ENCODE data around the gene DRC3. TPM values are rescaled to one million over a fixed set of nuclear protein-coding genes. Genes with fewer than 3 reads are reported as not detected.

Gene DRC3
- total RNA-seq, 1 experiment from 2014 or later: 0.68 TPM

DNA sequence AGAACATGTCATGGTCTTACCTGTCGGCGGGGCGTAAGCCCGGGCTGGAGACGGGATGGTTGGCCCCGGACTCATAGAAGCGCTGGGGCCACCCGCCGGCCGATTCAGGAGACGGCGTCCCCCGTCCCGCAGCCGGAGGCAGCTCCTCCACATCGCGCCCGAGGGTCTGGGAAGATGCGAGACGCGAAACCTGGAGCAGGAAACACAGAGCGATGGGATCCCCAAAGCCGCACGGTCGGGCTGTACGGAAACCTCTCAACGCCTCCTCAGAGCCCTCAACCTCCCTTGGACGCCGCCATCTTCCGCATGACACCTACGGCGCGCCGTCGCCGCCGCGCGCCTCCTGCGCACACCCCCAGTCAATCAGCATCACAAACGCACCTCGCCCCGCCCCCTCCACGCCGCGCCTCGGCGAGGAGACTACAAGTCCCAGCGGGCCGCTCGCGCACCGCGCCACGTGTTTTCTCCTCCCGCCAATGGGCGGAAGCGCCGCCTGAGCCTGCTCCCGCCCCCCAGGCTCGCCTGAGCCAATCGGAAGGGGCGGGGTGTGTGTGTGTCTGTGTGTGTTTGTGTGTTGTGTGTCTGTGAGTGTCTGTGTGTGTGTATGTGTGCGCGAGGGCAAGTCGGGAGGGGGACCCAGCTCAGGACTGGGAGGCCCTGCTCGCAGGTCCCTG, 66.3 kb downstream of the DRC3 start, which contains the start of the genes ATPAF2 and GID4:
Gene ATPAF2 (minus strand): TSS at position 308 of the 674 bp plus-strand sequence. CDS start 155 bp downstream, at position 153.
Gene GID4 (plus strand): TSS at position 548 of the 674 bp plus-strand sequence. CDS start 57 bp downstream, at position 605.
- no peaks in the 10 kb centered on the region; the same call in 1 of the 2 replicates for H3K4me1 ChIP-seq (ENCODE audit: insufficient read depth, low read length)
- H3K27ac ChIP-seq (ENCODE audit: insufficient read length, low read depth, low read length): no peak within 1 kb of the TSS
- H3K4ac ChIP-seq (ENCODE audit: low read depth, low read length): no peak within 1 kb of the TSS
- H4K5ac ChIP-seq (ENCODE audit: insufficient read length, low read depth, low read length): no peak within 1 kb of the TSS
- no peak within 1 kb of the TSS for H2BK20ac ChIP-seq (ENCODE audit: low read depth, low read length, poor library complexity, severe bottlenecking)
- no CpG with 5 or more reads among the region's 67 CpGs for WGBS (ENCODE audit: extremely low coverage, insufficient read length, low lambda C conversion rate)
- H2AK5ac ChIP-seq (ENCODE audit: insufficient read length, low read length): no peak within 1 kb of the TSS
- no peak; the same call in 2 of the 3 replicates for TF ChIP-seq CTCF (conservative IDR thresholded peaks at IDR 0.05)
- peak; percentile 100 for DNase-seq
- H3K27me3 ChIP-seq (ENCODE audit: insufficient read depth, low read length): no peaks in the 10 kb centered on the region
- no peaks in the 10 kb centered on the region for H4K20me1 ChIP-seq (ENCODE audit: control insufficient read depth, insufficient read depth, insufficient read length)
- no peaks in the 10 kb centered on the region for H3K79me1 ChIP-seq (ENCODE audit: insufficient read depth, low read depth, low read length, poor library complexity, severe bottlenecking)
- peaks cover 0 to 2% (median 0%) of the 10 kb centered on the region in 3 experiments; a peak in 1 of 7 replicates for H3K36me3 Mint-ChIP-seq (ENCODE audit: insufficient read depth in 1 of 3, low read depth in 3 of 3)
- no peak within 1 kb of the TSS for H3K23ac ChIP-seq (ENCODE audit: insufficient read length, low read depth, low read length)
- H3K4me2 ChIP-seq (ENCODE audit: insufficient read depth, insufficient read length, low read length): peak within 1 kb of the TSS; percentile 86
- H3K23me2 ChIP-seq (ENCODE audit: insufficient read length, low read depth, low read length, poor library complexity, severe bottlenecking): peaks cover 12% of the 10 kb centered on the region
- no peak within 1 kb of the TSS for H4K91ac ChIP-seq (ENCODE audit: insufficient read length, low read depth, low read length)
- peak within 1 kb of the TSS; percentile 59 for H3K18ac ChIP-seq (ENCODE audit: insufficient read length, low read depth, low read length)
- no peak within 1 kb of the TSS for H2AFZ ChIP-seq (ENCODE audit: low read length)
- peaks cover 4% of the 10 kb centered on the region for H3K27me3 Mint-ChIP-seq (ENCODE audit: low read depth)
- H3K14ac ChIP-seq (ENCODE audit: insufficient read depth, low read length): peak within 1 kb of the TSS; percentile 58; the same call in 1 of the 2 replicates
- no peak within 1 kb of the TSS for H4K8ac ChIP-seq (replicated peaks; ENCODE audit: insufficient read length, low read depth, low read length)
- H3K4me1 Mint-ChIP-seq: peaks cover 30 to 35% of the 10 kb centered on the region in 2 experiments
- H3K56ac ChIP-seq (ENCODE audit: insufficient read length, low read depth, low read length): no peak within 1 kb of the TSS
- H2BK5ac ChIP-seq (ENCODE audit: insufficient read length, low read length): no peak within 1 kb of the TSS
- no peak within 1 kb of the TSS for H2BK15ac ChIP-seq (ENCODE audit: low read depth, low read length)
- H3K4me3 Mint-ChIP-seq: peak within 1 kb of the TSS; percentile 86 to 97
- no peaks in the 10 kb centered on the region for H3K9me3 ChIP-seq (ENCODE audit: control insufficient read depth, low read depth, low read length)
- peak within 1 kb of the TSS; percentile 34 to 92 (median 71); a peak in 6 of 7 replicates for H3K27ac Mint-ChIP-seq
- H3K9ac ChIP-seq (ENCODE audit: extremely low read depth, insufficient read length, low read length): peak within 1 kb of the TSS; percentile 62
- H2BK12ac ChIP-seq (ENCODE audit: insufficient read length, low read depth, low read length): no peak within 1 kb of the TSS
- H3K79me2 ChIP-seq (ENCODE audit: insufficient read depth, low read length): no peaks in the 10 kb centered on the region
- no peak within 1 kb of the TSS for H3T11ph ChIP-seq (ENCODE audit: low read length)
- H3K9me3 Mint-ChIP-seq: no peaks in the 10 kb centered on the region; a peak in 2 of 5 replicates
- H2BK120ac ChIP-seq (ENCODE audit: low read depth, low read length, poor library complexity, severe bottlenecking): no peak within 1 kb of the TSS
